ENCODE data around the gene CSNK1A1L.

The CSNK1A1L gene

DNA sequence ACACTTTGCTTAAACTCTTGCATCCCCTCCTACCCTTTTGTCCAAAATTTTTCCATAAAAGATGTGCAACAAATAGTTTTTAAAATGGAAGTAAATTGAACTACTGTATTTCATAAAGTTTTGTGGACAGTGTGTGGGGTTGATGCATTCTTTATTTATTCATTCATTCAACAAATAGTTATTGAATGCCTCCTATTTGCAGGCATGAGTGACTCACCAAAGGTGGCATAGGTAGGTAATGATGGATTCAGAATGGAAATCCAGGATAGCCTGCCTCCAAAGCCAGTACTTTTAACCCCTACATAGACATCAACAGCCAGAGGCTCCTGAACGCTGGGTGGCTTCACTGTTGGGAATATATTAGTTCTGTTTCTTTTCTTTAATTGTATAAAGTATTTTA, 2.4 kb upstream of the CSNK1A1L start:
- Histone ChIP-seq H3K9me3 (ENCODE audit: control insufficient read depth, low read length) (peaks cover 8% of the 10 kb centered on the region), H3K27ac (ENCODE audit: low read depth, low read length, severe bottlenecking) (no peak overlapping the region), H3K36me3 (ENCODE audit: control insufficient read depth, insufficient read depth, low read length) (no peaks in the 10 kb centered on the region), H3K4me1 (ENCODE audit: control insufficient read depth, insufficient read depth, low read length, poor library complexity, severe bottlenecking) (no peaks in the 10 kb centered on the region), H3K4me3 (ENCODE audit: extremely low read depth, insufficient read depth, low read length, poor library complexity, severe bottlenecking) (no peak overlapping the region)
- no CpG with 5 or more reads among the region's 1 CpG for WGBS, 2 experiments (ENCODE audit: insufficient coverage in 2 of 2)

DNA sequence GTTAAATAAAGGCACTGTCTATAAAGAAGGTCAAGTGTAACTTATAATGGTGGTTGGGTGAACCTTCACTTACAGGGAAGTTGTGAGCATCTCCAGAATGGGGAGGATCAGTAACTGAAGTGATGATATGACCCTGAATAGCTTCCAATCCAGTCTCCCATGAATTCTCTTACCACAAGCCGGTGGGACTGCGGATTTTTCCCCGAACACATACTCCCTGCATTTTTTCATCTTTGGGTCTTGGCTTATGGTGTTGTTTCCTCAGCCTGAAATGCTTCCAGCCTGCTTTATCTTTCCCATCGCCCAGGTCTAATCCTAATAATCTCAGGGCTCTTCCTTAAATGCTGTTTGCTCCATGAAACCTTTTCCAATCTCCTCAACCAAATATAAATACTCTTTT, 2.0 kb upstream of the CSNK1A1L start:
- no peak overlapping the region for H3K4me3 ChIP-seq (ENCODE audit: extremely low read depth, insufficient read depth, low read length, poor library complexity, severe bottlenecking)
- peaks cover 8% of the 10 kb centered on the region for H3K9me3 ChIP-seq (ENCODE audit: control insufficient read depth, low read length)
- H3K4me1 ChIP-seq (ENCODE audit: control insufficient read depth, insufficient read depth, low read length, poor library complexity, severe bottlenecking): no peaks in the 10 kb centered on the region
- no peaks in the 10 kb centered on the region for H3K36me3 ChIP-seq (ENCODE audit: control insufficient read depth, insufficient read depth, low read length)
- H3K27ac ChIP-seq (ENCODE audit: low read depth, low read length, severe bottlenecking): no peak overlapping the region
- 84 to 93% methylated on average over 4 of the region's 4 CpGs for WGBS, 2 experiments (ENCODE audit: insufficient coverage in 2 of 2)

DNA sequence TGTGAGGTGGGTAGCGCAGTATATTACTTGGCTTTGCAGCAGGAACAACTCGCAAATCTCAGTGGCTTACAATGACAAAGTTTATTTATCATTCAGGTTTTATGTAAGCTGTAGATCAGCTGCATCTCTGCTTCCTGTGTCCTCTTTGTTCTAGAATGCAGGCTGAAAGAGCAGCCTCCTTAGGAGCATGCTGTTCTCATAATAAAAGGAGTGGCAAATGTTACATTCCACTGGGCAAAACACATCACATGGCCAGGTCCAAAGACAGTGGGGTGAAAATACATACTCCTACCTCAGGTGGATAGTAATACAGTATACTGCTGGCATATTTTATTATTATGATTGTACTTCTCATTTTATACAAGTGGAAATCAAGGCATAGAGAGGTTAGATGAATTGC, 1.2 kb upstream of the CSNK1A1L start:
- WGBS, 2 experiments (ENCODE audit: insufficient coverage in 2 of 2): 85% methylated on average over 2 of the region's 2 CpGs; no CpG with 5 or more reads in 1 of the 2 experiments
- H3K4me1 ChIP-seq (ENCODE audit: control insufficient read depth, insufficient read depth, low read length, poor library complexity, severe bottlenecking): no peaks in the 10 kb centered on the region
- no peak overlapping the region for H3K27ac ChIP-seq (ENCODE audit: low read depth, low read length, severe bottlenecking)
- H3K4me3 ChIP-seq (ENCODE audit: extremely low read depth, insufficient read depth, low read length, poor library complexity, severe bottlenecking): no peak overlapping the region
- H3K9me3 ChIP-seq (ENCODE audit: control insufficient read depth, low read length): peaks cover 8% of the 10 kb centered on the region
- H3K36me3 ChIP-seq (ENCODE audit: control insufficient read depth, insufficient read depth, low read length): no peaks in the 10 kb centered on the region

DNA sequence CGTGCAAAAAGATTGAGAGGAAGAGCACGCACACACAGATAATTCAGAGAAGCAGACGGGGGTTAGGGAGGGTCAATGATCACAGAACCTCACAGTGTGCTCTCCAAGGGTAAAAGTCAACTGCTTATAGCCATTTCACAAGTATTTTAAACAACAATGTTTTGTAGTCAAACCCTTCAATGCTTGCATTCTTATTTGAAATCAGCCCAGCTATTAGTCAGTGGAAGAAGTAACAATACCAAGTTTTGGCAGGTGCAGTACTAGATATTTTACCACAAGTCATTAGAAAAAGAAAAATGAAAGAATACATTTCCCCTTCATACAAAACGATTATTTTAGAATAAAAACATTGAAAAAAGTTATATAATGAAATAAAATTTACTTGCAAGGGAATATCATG, 2.6 kb downstream of the CSNK1A1L start:
- Histone ChIP-seq H3K9me3 (ENCODE audit: control insufficient read depth, low read length) (peaks cover 8% of the 10 kb centered on the region), H3K4me3 (ENCODE audit: extremely low read depth, insufficient read depth, low read length, poor library complexity, severe bottlenecking) (no peak overlapping the region), H3K36me3 (ENCODE audit: control insufficient read depth, insufficient read depth, low read length) (no peaks in the 10 kb centered on the region), H3K27ac (ENCODE audit: low read depth, low read length, severe bottlenecking) (no peak overlapping the region), H3K4me1 (ENCODE audit: control insufficient read depth, insufficient read depth, low read length, poor library complexity, severe bottlenecking) (no peaks in the 10 kb centered on the region)
- 81 to 95% methylated on average over 3 of the region's 4 CpGs for WGBS, 2 experiments (ENCODE audit: insufficient coverage in 2 of 2)

DNA sequence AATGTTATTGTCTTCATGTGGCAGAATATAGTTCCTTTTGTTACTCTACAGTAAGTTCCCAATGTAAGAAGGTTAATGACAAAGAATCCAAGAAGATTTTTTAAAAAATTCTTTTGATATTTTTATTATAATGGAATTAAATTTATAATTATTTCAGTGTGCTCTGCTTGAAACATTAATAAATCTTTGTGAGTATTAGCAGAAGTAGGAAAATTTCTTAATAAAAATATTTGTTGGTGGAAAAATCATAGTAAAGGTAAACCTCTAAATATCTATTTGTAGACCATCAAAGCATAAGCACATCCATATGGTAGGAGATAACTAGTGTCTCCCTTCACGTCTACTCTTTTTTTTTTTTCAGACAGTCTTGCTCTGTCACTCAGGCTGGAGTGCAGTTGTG, 4.3 kb downstream of the CSNK1A1L start:
- 70% methylated on average over 1 of the region's 1 CpG for WGBS, 2 experiments (ENCODE audit: insufficient coverage in 2 of 2)
- H3K4me1 ChIP-seq (ENCODE audit: control insufficient read depth, insufficient read depth, low read length, poor library complexity, severe bottlenecking): no peaks in the 10 kb centered on the region
- H3K36me3 ChIP-seq (ENCODE audit: control insufficient read depth, insufficient read depth, low read length): no peaks in the 10 kb centered on the region
- H3K9me3 ChIP-seq (ENCODE audit: control insufficient read depth, low read length): peaks cover 8% of the 10 kb centered on the region
- no peak overlapping the region for H3K4me3 ChIP-seq (ENCODE audit: extremely low read depth, insufficient read depth, low read length, poor library complexity, severe bottlenecking)
- H3K27ac ChIP-seq (ENCODE audit: low read depth, low read length, severe bottlenecking): no peak overlapping the region

DNA sequence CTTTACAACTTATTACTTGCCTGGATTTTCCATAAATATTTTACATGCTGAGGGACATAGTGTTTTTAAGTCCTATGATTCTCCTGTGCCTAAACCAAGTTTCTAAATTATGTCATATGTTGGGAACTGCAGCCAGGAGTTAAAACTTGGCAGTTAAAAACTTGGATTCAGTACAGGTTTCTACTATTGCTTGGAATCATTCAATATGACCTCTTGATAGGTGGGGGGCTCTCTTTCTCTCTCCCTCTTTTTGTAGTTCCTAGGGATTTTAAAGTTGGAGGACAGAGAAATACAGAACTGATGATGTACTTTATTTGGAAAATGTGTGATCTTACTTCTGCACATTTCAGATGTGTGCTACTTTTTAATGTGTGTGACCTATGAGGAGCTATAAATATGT, 4.7 kb downstream of the CSNK1A1L start:
- Histone ChIP-seq H3K36me3 (ENCODE audit: control insufficient read depth, insufficient read depth, low read length) (no peaks in the 10 kb centered on the region), H3K4me1 (ENCODE audit: control insufficient read depth, insufficient read depth, low read length, poor library complexity, severe bottlenecking) (no peaks in the 10 kb centered on the region), H3K27ac (ENCODE audit: low read depth, low read length, severe bottlenecking) (no peak overlapping the region), H3K4me3 (ENCODE audit: extremely low read depth, insufficient read depth, low read length, poor library complexity, severe bottlenecking) (no peak overlapping the region), H3K9me3 (ENCODE audit: control insufficient read depth, low read length) (peaks cover 8% of the 10 kb centered on the region)

DNA sequence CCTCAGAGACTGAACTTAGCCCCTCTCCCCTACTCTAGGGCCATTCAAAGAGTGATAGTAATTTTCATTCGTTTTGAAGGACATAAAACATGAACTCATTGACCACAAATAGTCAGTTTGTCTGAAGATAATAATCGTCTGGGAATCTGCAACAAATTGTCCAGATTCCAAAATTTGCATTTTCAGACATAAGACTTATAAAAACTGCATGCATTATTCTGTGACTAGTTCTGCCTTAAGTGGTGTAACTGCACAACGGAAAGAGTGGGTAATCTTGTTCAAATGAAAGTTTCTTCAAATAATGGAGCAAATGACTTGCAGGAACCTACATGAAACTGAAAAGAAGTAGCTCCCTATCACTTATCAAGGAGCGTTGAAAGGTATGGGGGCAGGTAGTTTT, 8.4 kb downstream of the CSNK1A1L start:
- Histone ChIP-seq H3K4me1 (ENCODE audit: control insufficient read depth, insufficient read depth, low read length, poor library complexity, severe bottlenecking) (no peaks in the 10 kb centered on the region), H3K27ac (ENCODE audit: low read depth, low read length, severe bottlenecking) (no peak overlapping the region), H3K36me3 (ENCODE audit: control insufficient read depth, insufficient read depth, low read length) (no peaks in the 10 kb centered on the region), H3K4me3 (ENCODE audit: extremely low read depth, insufficient read depth, low read length, poor library complexity, severe bottlenecking) (no peak overlapping the region), H3K9me3 (ENCODE audit: control insufficient read depth, low read length) (no peaks in the 10 kb centered on the region)
- 83 to 89% methylated on average over 1 to 2 of the region's 4 CpGs for WGBS, 2 experiments (ENCODE audit: insufficient coverage in 2 of 2)

DNA sequence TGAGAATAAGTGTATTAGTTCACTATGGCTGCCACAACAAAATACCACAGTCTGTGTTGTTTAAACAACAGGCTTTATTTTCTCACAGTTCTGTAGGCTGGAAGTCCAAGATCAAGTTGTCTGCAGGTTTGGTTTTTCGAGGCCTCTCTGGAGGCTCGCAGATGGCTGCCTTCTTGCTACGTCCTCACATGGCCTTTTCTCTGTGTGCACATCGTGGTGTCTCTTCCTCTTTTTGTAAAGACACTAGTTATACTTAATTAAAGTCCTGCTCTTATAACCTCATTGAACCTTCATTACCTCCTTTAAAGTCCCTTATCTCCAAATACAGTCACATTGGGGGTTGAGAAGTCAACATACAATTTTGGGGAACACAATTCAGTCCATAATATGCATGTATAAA, 10.6 kb downstream of the CSNK1A1L start:
- no peak overlapping the region for H3K4me3 ChIP-seq (ENCODE audit: extremely low read depth, insufficient read depth, low read length, poor library complexity, severe bottlenecking)
- no peaks in the 10 kb centered on the region for H3K9me3 ChIP-seq (ENCODE audit: control insufficient read depth, low read length)
- H3K4me1 ChIP-seq (ENCODE audit: control insufficient read depth, insufficient read depth, low read length, poor library complexity, severe bottlenecking): no peaks in the 10 kb centered on the region
- H3K36me3 ChIP-seq (ENCODE audit: control insufficient read depth, insufficient read depth, low read length): no peaks in the 10 kb centered on the region
- no peak overlapping the region for H3K27ac ChIP-seq (ENCODE audit: low read depth, low read length, severe bottlenecking)
- 95 to 98% methylated on average over 4 of the region's 4 CpGs for WGBS, 2 experiments (ENCODE audit: insufficient coverage in 2 of 2)

DNA sequence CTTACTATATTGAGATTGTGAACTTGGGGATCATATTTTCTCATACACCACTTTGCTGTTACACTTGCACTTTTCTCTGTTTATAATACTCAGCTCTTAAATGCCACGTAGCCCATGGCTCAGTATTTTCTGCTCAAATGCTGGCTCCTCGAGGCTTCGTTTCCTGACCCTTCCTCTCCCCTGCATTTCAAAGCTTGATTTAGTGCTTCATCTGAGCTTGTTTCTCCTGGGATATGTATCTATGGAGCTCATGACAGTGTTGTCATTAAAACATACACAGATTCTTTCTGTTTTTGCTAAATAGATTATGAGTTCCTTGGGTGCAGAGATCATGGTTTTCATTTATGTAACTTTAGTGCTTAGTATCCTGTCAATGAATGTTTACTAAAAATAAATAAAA, 11.4 kb downstream of the CSNK1A1L start:
- Histone ChIP-seq H3K4me3 (ENCODE audit: extremely low read depth, insufficient read depth, low read length, poor library complexity, severe bottlenecking) (no peak overlapping the region), H3K36me3 (ENCODE audit: control insufficient read depth, insufficient read depth, low read length) (no peaks in the 10 kb centered on the region), H3K9me3 (ENCODE audit: control insufficient read depth, low read length) (no peaks in the 10 kb centered on the region), H3K4me1 (ENCODE audit: control insufficient read depth, insufficient read depth, low read length, poor library complexity, severe bottlenecking) (no peaks in the 10 kb centered on the region), H3K27ac (ENCODE audit: low read depth, low read length, severe bottlenecking) (no peak overlapping the region)
- 77 to 100% methylated on average over 1 to 3 of the region's 3 CpGs for WGBS, 2 experiments (ENCODE audit: insufficient coverage in 2 of 2)

DNA sequence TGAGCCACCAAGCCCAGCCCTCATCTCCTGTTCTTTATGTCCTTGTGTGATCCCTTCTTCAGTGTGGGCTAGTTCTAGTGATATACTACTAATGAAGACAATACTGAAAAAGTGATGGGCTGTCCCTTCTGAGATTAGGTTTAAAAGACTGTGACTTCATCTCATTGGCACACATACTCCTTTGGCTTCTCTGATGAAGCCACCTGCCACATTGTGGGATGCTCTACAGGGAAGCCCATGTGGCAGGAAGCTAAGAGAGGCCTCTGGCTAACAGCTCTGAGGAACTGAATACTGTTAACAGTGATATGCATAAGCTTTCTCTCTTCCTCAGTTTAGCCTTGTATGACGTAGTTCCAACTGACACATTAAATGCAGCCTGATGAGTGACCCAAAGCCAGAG, 13.6 kb downstream of the CSNK1A1L start:
- no peaks in the 10 kb centered on the region for H3K9me3 ChIP-seq (ENCODE audit: control insufficient read depth, low read length)
- no peaks in the 10 kb centered on the region for H3K36me3 ChIP-seq (ENCODE audit: control insufficient read depth, insufficient read depth, low read length)
- WGBS, 2 experiments (ENCODE audit: insufficient coverage in 2 of 2): 89% methylated on average over 1 of the region's 1 CpG; no CpG with 5 or more reads in 1 of the 2 experiments
- no peak overlapping the region for H3K27ac ChIP-seq (ENCODE audit: low read depth, low read length, severe bottlenecking)
- H3K4me3 ChIP-seq (ENCODE audit: extremely low read depth, insufficient read depth, low read length, poor library complexity, severe bottlenecking): no peak overlapping the region
- H3K4me1 ChIP-seq (ENCODE audit: control insufficient read depth, insufficient read depth, low read length, poor library complexity, severe bottlenecking): no peaks in the 10 kb centered on the region

DNA sequence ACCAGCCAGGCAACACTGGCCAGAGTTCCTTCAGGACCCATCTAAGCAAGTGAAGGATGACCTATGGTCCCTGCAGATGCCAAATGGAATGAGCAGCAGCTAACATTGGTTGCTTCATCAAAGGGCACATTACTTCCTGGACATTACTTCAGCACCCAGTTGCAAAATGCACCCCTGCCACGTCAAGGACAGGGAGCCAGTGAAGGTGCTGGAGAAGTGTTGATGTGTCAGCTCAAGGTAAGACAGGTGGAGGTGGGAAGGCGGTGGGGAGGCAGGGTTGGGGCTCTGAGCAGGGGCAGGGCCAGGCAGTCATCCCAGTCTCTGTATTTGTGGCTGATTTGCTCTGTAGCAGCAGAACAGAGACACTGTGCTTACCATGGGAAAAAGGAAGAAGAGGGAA, 14.6 kb downstream of the CSNK1A1L start:
- no peak overlapping the region for H3K4me3 ChIP-seq (ENCODE audit: extremely low read depth, insufficient read depth, low read length, poor library complexity, severe bottlenecking)
- no peaks in the 10 kb centered on the region for H3K36me3 ChIP-seq (ENCODE audit: control insufficient read depth, insufficient read depth, low read length)
- H3K4me1 ChIP-seq (ENCODE audit: control insufficient read depth, insufficient read depth, low read length, poor library complexity, severe bottlenecking): no peaks in the 10 kb centered on the region
- H3K9me3 ChIP-seq (ENCODE audit: control insufficient read depth, low read length): no peaks in the 10 kb centered on the region
- H3K27ac ChIP-seq (ENCODE audit: low read depth, low read length, severe bottlenecking): no peak overlapping the region
- 83 to 100% methylated on average over 1 of the region's 2 CpGs for WGBS, 2 experiments (ENCODE audit: insufficient coverage in 2 of 2)

DNA sequence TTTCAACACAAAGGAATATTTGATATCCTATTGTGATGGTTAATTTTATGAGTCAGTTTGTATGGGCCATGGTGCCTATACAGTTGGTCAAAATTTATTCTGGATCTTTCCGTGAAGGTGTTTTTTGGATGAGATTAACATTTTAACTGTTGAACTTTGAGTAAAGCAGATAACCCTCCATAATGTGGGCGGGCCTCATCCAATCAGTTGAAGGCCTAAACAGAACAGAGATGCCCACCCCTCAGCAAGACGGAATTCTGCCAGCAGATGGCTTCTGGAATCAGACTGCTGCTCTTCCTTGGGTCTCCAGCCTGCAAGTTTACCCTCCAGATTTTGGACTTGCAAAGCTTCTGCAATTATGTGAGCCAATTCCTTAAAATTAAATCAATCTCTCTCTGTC, 16.0 kb downstream of the CSNK1A1L start:
- Histone ChIP-seq H3K9me3 (ENCODE audit: control insufficient read depth, low read length) (no peaks in the 10 kb centered on the region), H3K27ac (ENCODE audit: low read depth, low read length, severe bottlenecking) (no peak overlapping the region), H3K36me3 (ENCODE audit: control insufficient read depth, insufficient read depth, low read length) (no peaks in the 10 kb centered on the region), H3K4me1 (ENCODE audit: control insufficient read depth, insufficient read depth, low read length, poor library complexity, severe bottlenecking) (no peaks in the 10 kb centered on the region), H3K4me3 (ENCODE audit: extremely low read depth, insufficient read depth, low read length, poor library complexity, severe bottlenecking) (no peak overlapping the region)
- WGBS, 2 experiments (ENCODE audit: insufficient coverage in 2 of 2): 82 to 94% methylated on average over 2 of the region's 3 CpGs

All from mesodermal cell (in vitro differentiated cells).